PFSK-1 (cell line): ENCODE data around the gene ACTN2.

Experiments
- FOXP2 ChIP-seq: optimal IDR thresholded peaks from 2 replicates; pipeline ENCODE3; 2011; ENCODE audit warnings: borderline replicate concordance, control low read depth, inconsistent platforms; ENCODE audit not compliant: insufficient read depth; ENCODE audit errors: extremely low read length, extremely low read depth
- POLR2AphosphoS5 ChIP-seq: IDR thresholded peaks from 2 replicates; pipeline ENCODE4 v1.6.1; 2012; ENCODE audit warnings: low read depth, mild to moderate bottlenecking, control low read depth, low read length, moderate library complexity
- REST ChIP-seq, 2 experiments: IDR thresholded peaks; 2 replicates each; pipeline versions ENCODE4 v1.6.1 to v1.8.0; 2011 to 2012; ENCODE audit warnings: low read depth in 2 of 2, low read length in 2 of 2, control low read depth in 1 of 2, inconsistent platforms in 1 of 2, mild to moderate bottlenecking in 1 of 2, moderate library complexity in 1 of 2; ENCODE audit not compliant: insufficient read depth in 1 of 2
- SIN3A ChIP-seq: IDR thresholded peaks from 2 replicates; pipeline ENCODE4 v1.6.1; 2012; ENCODE audit warnings: mild to moderate bottlenecking, low read length, moderate library complexity, borderline replicate concordance; ENCODE audit not compliant: insufficient read depth
- TAF1 ChIP-seq: IDR thresholded peaks from 2 replicates; pipeline ENCODE4 v1.6.1; 2012; ENCODE audit warnings: low read length, control low read depth, borderline replicate concordance; ENCODE audit not compliant: insufficient read depth

- TF ChIP-seq POLR2AphosphoS5 = no peak
- no peak for TF ChIP-seq TAF1
- TF ChIP-seq REST (IDR thresholded peaks at IDR 0.05; ENCODE audit: insufficient read depth in 1 of 2, low read depth in 2 of 2, low read length in 2 of 2) = no peak
- TF ChIP-seq SIN3A = no peak
- no peak for TF ChIP-seq FOXP2
Observed at GRCh38 chr1:236799001-236799400, 112.7 kb downstream of the ACTN2 start.
